Common myeloid progenitor, CD34-positive (primary cell): Measurements from ENCODE around the gene CDC42SE2.
"Not testable (repeated sequence)": the region's sequence is repeated elsewhere in the genome, so short reads cannot be mapped to it uniquely, and the experiment has no call there.

Source experiments
- CTCF ChIA-PET: fragments of 350-600 bp; sonication (Branson Sonifier 250); formaldehyde crosslinking; loops from one replicate; lab custom pipeline; 2021; ENCODE audit warnings: antibody characterized with exemption; lab: Charles Lee
- POLR2A ChIA-PET: fragments of 350-600 bp; sonication (Branson Sonifier 250); formaldehyde crosslinking; loops from one replicate; lab custom pipeline; 2021; ENCODE audit warnings: antibody characterized with exemption; lab: Charles Lee
- DNase-seq, 3 donors: peaks; one replicate each; pipeline versions ENCODE4 v3.0.0 to v3.0.0-alpha.2; 2013
- H3K27ac ChIP-seq, 2 experiments: 1 replicate in 1 of 2; 2 replicates in 1 of 2; pipeline ENCODE4 v1.7.0; 2013; ENCODE audit warnings: inconsistent platforms in 2 of 2, low read length in 2 of 2, mild to moderate bottlenecking in 2 of 2, low read depth in 1 of 2, moderate library complexity in 1 of 2; ENCODE audit not compliant: severe bottlenecking in 2 of 2, insufficient read depth in 1 of 2, poor library complexity in 1 of 2
- H3K27me3 ChIP-seq, 5 experiments: replicated peaks in 2 of 5; 1 replicate in 3 of 5; 2 replicates in 2 of 5; pipeline versions ENCODE4 v1.6.1 to v1.7.0; 2013; ENCODE audit warnings: low read length in 4 of 5, mild to moderate bottlenecking in 2 of 5, moderate library complexity in 2 of 5, inconsistent platforms in 1 of 5; ENCODE audit not compliant: insufficient read depth in 5 of 5, control insufficient read depth in 4 of 5
- H3K36me3 ChIP-seq, 4 experiments: 1 replicate in 2 of 4; 2 replicates in 2 of 4; pipeline versions ENCODE4 v1.6.1 to v1.7.0; 2013; ENCODE audit warnings: low read length in 3 of 4, control low read depth in 1 of 4, mild to moderate bottlenecking in 1 of 4; ENCODE audit not compliant: control insufficient read depth in 4 of 4, insufficient read depth in 4 of 4
- H3K4me1 ChIP-seq, 4 experiments: 1 replicate in 3 of 4; 2 replicates in 1 of 4; pipeline versions ENCODE4 v1.6.1 to v1.7.1; 2013; ENCODE audit warnings: low read length in 3 of 4, mild to moderate bottlenecking in 3 of 4, control low read depth in 1 of 4, inconsistent platforms in 1 of 4, moderate library complexity in 1 of 4; ENCODE audit not compliant: control insufficient read depth in 4 of 4, insufficient read depth in 4 of 4; ENCODE audit errors: control extremely low read depth in 1 of 4
- H3K4me3 ChIP-seq, 7 experiments: 1 replicate in 4 of 7; 2 replicates in 3 of 7; pipeline versions ENCODE4 v1.5.1 to v1.7.0; 2013; ENCODE audit warnings: mild to moderate bottlenecking in 7 of 7, low read length in 6 of 7, moderate library complexity in 6 of 7, inconsistent platforms in 2 of 7, low read depth in 2 of 7, control low read depth in 1 of 7; ENCODE audit not compliant: insufficient read depth in 4 of 7, control insufficient read depth in 1 of 7; ENCODE audit errors: extremely low read depth in 1 of 7
- H3K9me3 ChIP-seq, 5 experiments: 1 replicate in 4 of 5; 2 replicates in 1 of 5; pipeline versions ENCODE4 v1.6.1 to v1.7.1; 2013; ENCODE audit warnings: low read length in 4 of 5, mild to moderate bottlenecking in 2 of 5, inconsistent platforms in 1 of 5, low read depth in 1 of 5, moderate library complexity in 1 of 5; ENCODE audit not compliant: control insufficient read depth in 4 of 5, insufficient read depth in 2 of 5; ENCODE audit errors: control extremely low read depth in 1 of 5
- WGBS: methylation state at CpG from one replicate; pipeline ENCODE4 v1.1.5; 2013; ENCODE audit not compliant: insufficient coverage; 5-methylcytosine and 5-hydroxymethylcytosine counted together

Gene CDC42SE2

DNA sequence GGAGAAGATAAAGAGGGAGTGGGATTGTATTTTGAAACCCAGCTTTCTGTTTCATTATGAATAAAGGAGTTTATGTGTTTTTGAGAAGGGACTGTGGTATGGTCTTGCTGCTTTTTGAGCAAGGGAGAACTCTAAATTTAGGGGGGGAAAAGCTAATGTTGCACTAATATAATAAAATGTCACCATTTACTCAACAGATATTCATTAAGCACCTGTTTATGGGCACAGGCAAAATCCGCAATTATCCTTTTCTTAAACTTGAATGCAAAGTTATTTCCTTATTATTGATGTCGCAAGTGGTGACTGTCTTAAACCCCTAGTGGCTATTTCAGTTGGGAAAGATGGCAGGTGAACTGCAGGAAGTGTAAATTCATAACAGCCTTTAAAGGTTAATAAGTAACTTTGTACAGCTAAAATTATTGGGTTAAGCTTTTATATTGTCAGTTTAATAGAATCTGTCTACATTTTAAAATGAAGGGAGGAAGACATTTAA is 1.5 kb downstream of the CDC42SE2 start:
- ChIA-PET POLR2A (interaction anchor here (0.7 to 2.2 kb wide), 5 partner anchors 12 to 117 kb away, joined by 3 to 6 read pairs (median 4); no protein-coding TSS in a partner anchor), CTCF (interaction anchor here (0.7 to 10.1 kb wide), 31 partner anchors 9 to 156 kb away, joined by 3 to 95 read pairs (median 4); partner anchors contain the start of gene HINT1)
- no peaks in the 10 kb centered on the region for H3K27me3 ChIP-seq
- H3K36me3 ChIP-seq = no peaks in the 10 kb centered on the region
- peak; percentile 65 to 81 (median 72) for DNase-seq
- H3K4me3 ChIP-seq = peak overlapping the region in 6 of 7 experiments; percentile 96 to 100 (median 99)
- 0% methylated on average over 1 of the region's 2 CpGs for WGBS
- H3K4me1 ChIP-seq = peaks cover 17 to 58% (median 24%) of the 10 kb centered on the region in 4 experiments
- peak overlapping the region; percentile 92 to 94 for H3K27ac ChIP-seq
- no peaks in the 10 kb centered on the region for H3K9me3 ChIP-seq

GRCh38 chr5:131266370-131267060 is 2.7 kb downstream of the CDC42SE2 start:
- Histone ChIP-seq H3K4me3 (peak overlapping the region in 6 of 7 experiments; percentile 11 to 100 (median 68)), H3K27ac (peak overlapping the region in 1 of 2 experiments; percentile 94), H3K4me1 (peaks cover 23 to 63% (median 31%) of the 10 kb centered on the region in 4 experiments), H3K36me3 (peaks cover 0 to 3% (median 0%) of the 10 kb centered on the region in 4 experiments), H3K27me3 (no peaks in the 10 kb centered on the region), H3K9me3 (no peaks in the 10 kb centered on the region)
- CTCF ChIA-PET = interaction anchor here (0.6 to 10.1 kb wide), 16 partner anchors 10 to 157 kb away, joined by 3 to 95 read pairs (median 4); no protein-coding TSS in a partner anchor
- DNase-seq = no peak
- POLR2A ChIA-PET = interaction anchor here (1.1 kb wide), 1 partner anchor 90 kb away, joined by 4 read pairs; no protein-coding TSS in a partner anchor
- 85% methylated on average over 10 of the region's 16 CpGs for WGBS

DNA sequence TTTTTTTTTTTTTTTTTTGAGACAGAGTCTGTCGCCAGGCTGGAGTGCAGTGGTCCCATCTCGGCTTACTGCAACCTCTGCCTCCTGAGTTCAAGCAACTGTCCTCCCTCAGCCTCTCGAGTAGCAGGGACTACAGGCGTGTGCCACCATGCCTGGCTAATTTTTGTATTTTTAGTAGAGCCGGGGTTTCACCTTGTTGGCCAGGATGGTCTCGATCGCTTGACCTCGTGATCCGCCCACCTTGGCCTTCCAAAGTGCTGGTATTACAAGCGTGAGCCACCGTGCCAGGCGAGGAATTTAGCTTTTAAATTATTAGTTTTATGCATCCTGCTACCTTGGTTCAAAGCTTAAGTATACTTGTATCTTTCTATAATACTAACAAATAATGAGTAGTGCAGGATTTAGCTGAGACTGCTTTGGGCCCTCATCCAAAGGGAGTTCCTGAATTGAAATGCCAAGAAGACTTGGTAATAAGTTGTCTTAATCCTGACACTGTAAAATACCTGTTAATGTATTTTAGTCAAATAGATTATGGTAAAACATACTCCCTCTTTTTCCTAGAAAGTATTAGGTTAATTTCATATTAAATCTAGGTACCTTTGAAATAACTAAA is 5.0 kb downstream of the CDC42SE2 start:
- CTCF ChIA-PET = interaction anchor here (0.8 to 1.4 kb wide), 2 partner anchors 10 to 17 kb away, joined by 3 to 4 read pairs; no protein-coding TSS in a partner anchor
- Histone ChIP-seq H3K27me3 (no peaks in the 10 kb centered on the region), H3K9me3 (no peaks in the 10 kb centered on the region), H3K4me3 (peak overlapping the region in 1 of 7 experiments; percentile 2), H3K36me3 (peaks cover 0 to 6% (median 1%) of the 10 kb centered on the region in 4 experiments), H3K27ac (no peak overlapping the region), H3K4me1 (peaks cover 13 to 62% (median 29%) of the 10 kb centered on the region in 4 experiments)
- WGBS = 100% methylated on average over 7 of the region's 12 CpGs
- DNase-seq = no peak
- POLR2A ChIA-PET = no interaction called here

DNA sequence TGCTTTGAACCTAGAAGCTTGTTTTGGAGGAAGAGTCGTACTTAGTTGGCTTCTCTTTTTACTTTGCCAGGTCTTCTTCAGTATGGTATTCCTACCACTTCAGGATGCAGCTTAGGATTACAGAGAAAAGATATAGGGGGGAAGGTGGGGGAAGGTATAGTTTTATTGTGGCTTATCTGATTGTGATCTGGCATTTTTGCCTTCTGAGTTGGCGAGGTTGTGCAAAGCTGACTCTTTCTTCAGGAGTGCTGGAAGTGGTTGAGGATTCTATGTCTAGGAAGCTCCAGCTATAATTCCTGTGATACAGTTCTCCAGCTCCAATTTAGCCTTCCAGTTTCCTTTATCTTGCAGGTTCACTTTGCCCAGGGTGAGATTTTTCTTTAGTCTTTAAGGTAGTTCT is 7.0 kb downstream of the CDC42SE2 start:
- no peaks in the 10 kb centered on the region for H3K9me3 ChIP-seq
- peaks cover 13 to 69% (median 34%) of the 10 kb centered on the region in 4 experiments for H3K4me1 ChIP-seq
- WGBS = 75% methylated on average over 1 of the region's 2 CpGs
- no peak overlapping the region for H3K27ac ChIP-seq
- CTCF ChIA-PET = interaction anchor here (0.7 to 2.0 kb wide), 8 partner anchors 9 to 111 kb away, joined by 3 to 6 read pairs (median 3); no protein-coding TSS in a partner anchor
- H3K27me3 ChIP-seq = no peaks in the 10 kb centered on the region
- DNase-seq = no peak
- POLR2A ChIA-PET = interaction anchor here (0.6 kb wide), 1 partner anchor 27 kb away, joined by 3 read pairs; no protein-coding TSS in a partner anchor
- H3K4me3 ChIP-seq = peak overlapping the region in 1 of 7 experiments; percentile 0
- H3K36me3 ChIP-seq = peaks cover 0 to 8% (median 2%) of the 10 kb centered on the region in 4 experiments

DNA sequence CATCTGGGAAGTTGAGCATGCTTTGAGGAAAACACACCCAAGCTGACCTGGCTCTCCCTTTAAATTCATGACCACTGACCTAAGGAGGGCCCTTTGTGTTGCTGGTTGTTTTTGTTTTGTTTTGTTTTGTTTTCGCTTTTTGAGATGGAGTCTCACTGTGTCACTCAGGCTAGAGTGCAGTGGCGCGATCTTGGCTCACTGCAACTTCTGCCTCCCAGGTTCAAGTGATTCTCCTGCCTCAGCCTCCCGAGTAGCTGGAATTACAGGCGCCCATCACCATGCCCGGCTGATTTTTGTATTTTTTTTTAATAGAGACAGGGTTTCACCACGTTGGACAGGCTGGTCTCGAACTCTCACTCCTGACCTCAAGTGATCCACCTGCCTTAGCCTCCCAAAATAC is 8.0 kb downstream of the CDC42SE2 start:
- H3K9me3 ChIP-seq, H3K27me3 ChIP-seq, POLR2A ChIA-PET, DNase-seq: not testable (repeated sequence)
- Histone ChIP-seq H3K27ac (peak overlapping the region in 1 of 2 experiments; percentile 38), H3K4me3 (peak overlapping the region in 1 of 7 experiments; percentile 46), H3K4me1 (peaks cover 13 to 61% (median 30%) of the 10 kb centered on the region in 4 experiments), H3K36me3 (peaks cover 0 to 10% (median 3%) of the 10 kb centered on the region in 4 experiments)
- 92% methylated on average over 6 of the region's 8 CpGs for WGBS
- CTCF ChIA-PET = interaction anchor here (1.2 to 2.0 kb wide), 4 partner anchors 13 to 110 kb away, joined by 3 to 6 read pairs (median 3); no protein-coding TSS in a partner anchor

GRCh38 chr5:131272307-131272706 is 8.5 kb downstream of the CDC42SE2 start:
- peaks cover 13 to 58% (median 30%) of the 10 kb centered on the region in 4 experiments for H3K4me1 ChIP-seq
- DNase-seq = no peak
- POLR2A ChIA-PET = no interaction called here
- CTCF ChIA-PET = interaction anchor here (1.2 to 1.3 kb wide), 3 partner anchors 59 to 110 kb away, joined by 3 read pairs; no protein-coding TSS in a partner anchor
- peak overlapping the region in 1 of 2 experiments; percentile 38 for H3K27ac ChIP-seq
- peak overlapping the region in 1 of 7 experiments; percentile 46 for H3K4me3 ChIP-seq
- WGBS = 25% methylated on average over 5 of the region's 5 CpGs
- no peaks in the 10 kb centered on the region for H3K27me3 ChIP-seq
- H3K36me3 ChIP-seq = peaks cover 0 to 10% (median 3%) of the 10 kb centered on the region in 4 experiments
- H3K9me3 ChIP-seq = no peaks in the 10 kb centered on the region
